B cell (primary cell): ENCODE data around the gene WFDC1. TPM values are rescaled to one million over a fixed set of nuclear protein-coding genes. Genes with fewer than 3 reads are reported as not detected.

ENCODE experiments used
- ATAC-seq: fragments of 200-7000 bp; cut with Tn5 transposase; one replicate; pipeline ENCODE4 v1.10.0; 2021; ENCODE audit warnings: low read depth, mild to moderate bottlenecking, moderate number of reproducible peaks, moderate library complexity
- CTCF ChIA-PET: fragments of 350-600 bp; sonication (Branson Sonifier 250); formaldehyde crosslinking; loops from one replicate; lab custom pipeline; 2021; ENCODE audit warnings: antibody characterized with exemption, inconsistent platforms; lab: Charles Lee
- POLR2A ChIA-PET: fragments of 350-600 bp; sonication (Branson Sonifier 250); formaldehyde crosslinking; loops from one replicate; lab custom pipeline; 2021; ENCODE audit warnings: antibody characterized with exemption; lab: Charles Lee
- DNase-seq: peaks from one replicate; pipeline ENCODE4 v3.0.0; 2013
- H2AFZ ChIP-seq: 2 replicates; pipeline ENCODE4 v1.6.1; 2012; ENCODE audit warnings: mild to moderate bottlenecking, low read depth, low read length; ENCODE audit not compliant: insufficient read depth, poor library complexity, severe bottlenecking
- H3K27ac ChIP-seq, 2 donors: 1 replicate in 1 of 2; 2 replicates in 1 of 2; pipeline ENCODE4 v1.5.1; 2012 to 2013; ENCODE audit warnings: low read length in 2 of 2, mild to moderate bottlenecking in 2 of 2, moderate library complexity in 1 of 2
- H3K27me3 ChIP-seq, 4 experiments: fragments of 200-600 bp in 1 of 4; sonication (generic) in 1 of 4; replicated peaks in 1 of 4; 1 replicate in 2 of 4; 2 replicates in 2 of 4; pipeline versions ENCODE4 v1.6.1 to v1.7.0; 2013 to 2016; ENCODE audit warnings: low read length in 3 of 4, mild to moderate bottlenecking in 2 of 4, mixed read lengths in 1 of 4, moderate library complexity in 1 of 4; ENCODE audit not compliant: insufficient read depth in 4 of 4, control insufficient read depth in 3 of 4; ENCODE audit errors: control extremely low read depth in 1 of 4
- H3K36me3 ChIP-seq, 2 experiments: replicated peaks in 1 of 2; 1 replicate in 1 of 2; 2 replicates in 1 of 2; pipeline versions ENCODE4 v1.6.1 to v1.7.1; 2013; ENCODE audit warnings: low read length in 1 of 2; ENCODE audit not compliant: insufficient read depth in 2 of 2, control insufficient read depth in 1 of 2; ENCODE audit errors: control extremely low read depth in 1 of 2, extremely low read depth in 1 of 2
- H3K4me1 ChIP-seq, 2 donors: fragments of 200-600 bp in 1 of 2; sonication (generic) in 1 of 2; 1 replicate in 1 of 2; 2 replicates in 1 of 2; pipeline versions ENCODE4 v1.5.1 to v1.6.1; 2013 to 2017; ENCODE audit warnings: low read length in 2 of 2; ENCODE audit not compliant: control insufficient read depth in 2 of 2, insufficient read depth in 2 of 2
- H3K4me2 ChIP-seq: replicated peaks from 2 replicates; pipeline ENCODE3; 2012; ENCODE audit warnings: mild to moderate bottlenecking, low read depth, low read length; ENCODE audit not compliant: poor library complexity, severe bottlenecking
- H3K4me3 ChIP-seq, 5 experiments: fragments of 200-600 bp in 1 of 5; sonication (generic) in 1 of 5; 1 replicate in 3 of 5; 2 replicates in 2 of 5; pipeline versions ENCODE4 v1.5.1 to v1.7.0; 2011 to 2016; ENCODE audit warnings: low read length in 4 of 5, mild to moderate bottlenecking in 4 of 5, low read depth in 2 of 5, control low read depth in 1 of 5, moderate library complexity in 1 of 5; ENCODE audit not compliant: insufficient read depth in 1 of 5; ENCODE audit errors: control extremely low read depth in 1 of 5, extremely low read depth in 1 of 5
- H3K79me2 ChIP-seq: fragments of 200-600 bp; sonication (generic); one replicate; pipeline ENCODE4 v1.6.0; 2016; ENCODE audit warnings: low read length; ENCODE audit not compliant: control insufficient read depth, insufficient read depth
- H3K9ac ChIP-seq: fragments of 200-600 bp; sonication (generic); 2 replicates; pipeline ENCODE4 v1.6.1; 2017; ENCODE audit warnings: mild to moderate bottlenecking, low read length, moderate library complexity
- H3K9me3 ChIP-seq, 3 donors: one replicate each; pipeline versions ENCODE4 v1.6.1 to v1.7.1; 2013; ENCODE audit warnings: low read length in 2 of 3; ENCODE audit not compliant: control insufficient read depth in 2 of 3, insufficient read depth in 1 of 3; ENCODE audit errors: control extremely low read depth in 1 of 3
- H4K20me1 ChIP-seq: 2 replicates; pipeline ENCODE4 v1.6.0; 2012; ENCODE audit warnings: mild to moderate bottlenecking, low read length; ENCODE audit not compliant: insufficient read depth, control insufficient read depth, poor library complexity, severe bottlenecking
- H3K27ac Mint-ChIP-seq: one replicate; pipeline ENCODE4 v1.8.0; 2021; ENCODE audit warnings: mixed read lengths
- H3K27me3 Mint-ChIP-seq: one replicate; pipeline ENCODE4 v1.8.0; 2021; ENCODE audit warnings: mixed read lengths
- H3K4me1 Mint-ChIP-seq: one replicate; pipeline ENCODE4 v1.8.0; 2021; ENCODE audit warnings: mixed read lengths
- H3K4me3 Mint-ChIP-seq: one replicate; pipeline ENCODE4 v1.8.0; 2021; ENCODE audit warnings: mixed read lengths
- H3K9me3 Mint-ChIP-seq: one replicate; pipeline ENCODE4 v1.8.0; 2022; ENCODE audit warnings: mixed read lengths; ENCODE audit not compliant: insufficient read depth
- CTCF ChIP-seq: fragments of 200-600 bp; IDR thresholded peaks from one replicate; pipeline ENCODE4 v1.8.0; 2022; ENCODE audit warnings: antibody characterized with exemption, mild to moderate bottlenecking
- EZH2 ChIP-seq: IDR thresholded peaks from 2 replicates; pipeline ENCODE4 v1.6.1; 2012; ENCODE audit warnings: borderline replicate concordance, low read depth, mild to moderate bottlenecking, moderate library complexity, low read length; ENCODE audit not compliant: insufficient read depth, poor library complexity, severe bottlenecking
- WGBS: methylation state at CpG from one replicate; pipeline ENCODE4 v1.1.5; 2013; ENCODE audit warnings: missing lambda C conversion rate; ENCODE audit not compliant: insufficient coverage; 5-methylcytosine and 5-hydroxymethylcytosine counted together
- intact Hi-C: fragments of 100-400 bp; cut with micrococcal nuclease; formaldehyde crosslinking; loops from one replicate; pipeline ENCODE4 v1.10.0; 2022
- polyA plus RNA-seq: library from polyadenylated mRNA; depleted of rRNA; stranded (reverse); fragments of >200 nt; gene quantifications from 2 replicates; pipeline ENCODE4 v1.2.3, GENCODE V29; 2012
- total RNA-seq, 2 donors: library from RNA; stranded (reverse); fragments of 120-200 nt in 1 of 2; gene quantifications; 1 replicate in 1 of 2; 2 replicates in 1 of 2; pipeline versions ENCODE4 v1.2.3 to v1.2.4, GENCODE V29; 2013 to 2022

WFDC1 gene
- total and polyA plus RNA-seq, 2 donors (not counting 1 experiment from before 2014, with no cell fraction given), result not detected

GRCh38 chr16:84270531-84270930 lies 24.1 kb upstream of the WFDC1 start:
- Histone ChIP-seq H3K4me1 (no peaks in the 10 kb centered on the region), H3K9ac (no peak overlapping the region), H3K27ac (no peak overlapping the region), H3K79me2 (no peaks in the 10 kb centered on the region), H3K4me3 (no peak overlapping the region), H3K9me3 (peaks cover 0 to 4% (median 0%) of the 10 kb centered on the region in 3 donors), H2AFZ (no peak overlapping the region), H3K4me2 (no peak overlapping the region), H3K27me3 (peaks cover 0 to 6% (median 0%) of the 10 kb centered on the region in 4 experiments), H3K36me3 (no peaks in the 10 kb centered on the region), H4K20me1 (no peaks in the 10 kb centered on the region)
- no peaks in the 10 kb centered on the region for H3K4me1 Mint-ChIP-seq
- H3K27ac Mint-ChIP-seq, result no peak overlapping the region
- 84% methylated on average over 9 of the region's 10 CpGs for WGBS
- CTCF ChIA-PET, result no interaction called here
- intact Hi-C loops, result no loop called here
- no peak for ATAC-seq
- peaks cover 10% of the 10 kb centered on the region for H3K27me3 Mint-ChIP-seq
- no peaks in the 10 kb centered on the region for H3K9me3 Mint-ChIP-seq
- POLR2A ChIA-PET, result no interaction called here
- no peak for DNase-seq
- no peak overlapping the region for H3K4me3 Mint-ChIP-seq
- TF ChIP-seq EZH2 (no peak), CTCF (no peak)

- ATAC-seq (no peak), DNase-seq (no peak)
- Mint-ChIP-seq H3K9me3 (no peaks in the 10 kb centered on the region), H3K27ac (no peak overlapping the region), H3K27me3 (peaks cover 14% of the 10 kb centered on the region), H3K4me3 (no peak overlapping the region), H3K4me1 (no peaks in the 10 kb centered on the region)
- Histone ChIP-seq H3K79me2 (no peaks in the 10 kb centered on the region), H3K4me1 (no peaks in the 10 kb centered on the region), H3K9ac (no peak overlapping the region), H3K9me3 (peaks cover 0 to 4% (median 0%) of the 10 kb centered on the region in 3 donors), H3K27ac (no peak overlapping the region), H2AFZ (no peak overlapping the region), H4K20me1 (no peaks in the 10 kb centered on the region), H3K4me3 (no peak overlapping the region), H3K27me3 (peaks cover 0 to 6% (median 0%) of the 10 kb centered on the region in 4 experiments), H3K36me3 (no peaks in the 10 kb centered on the region), H3K4me2 (no peak overlapping the region)
- POLR2A ChIA-PET, result no interaction called here
- TF ChIP-seq CTCF (no peak), EZH2 (no peak)
- no CpG with 5 or more reads among the region's 1 CpG for WGBS
- intact Hi-C loops, result no loop called here
- CTCF ChIA-PET, result no interaction called here
Observed at GRCh38 chr16:84271037-84271436, 23.6 kb upstream of the WFDC1 start.
